Measurements from ENCODE around the gene DNAH7.

DNA sequence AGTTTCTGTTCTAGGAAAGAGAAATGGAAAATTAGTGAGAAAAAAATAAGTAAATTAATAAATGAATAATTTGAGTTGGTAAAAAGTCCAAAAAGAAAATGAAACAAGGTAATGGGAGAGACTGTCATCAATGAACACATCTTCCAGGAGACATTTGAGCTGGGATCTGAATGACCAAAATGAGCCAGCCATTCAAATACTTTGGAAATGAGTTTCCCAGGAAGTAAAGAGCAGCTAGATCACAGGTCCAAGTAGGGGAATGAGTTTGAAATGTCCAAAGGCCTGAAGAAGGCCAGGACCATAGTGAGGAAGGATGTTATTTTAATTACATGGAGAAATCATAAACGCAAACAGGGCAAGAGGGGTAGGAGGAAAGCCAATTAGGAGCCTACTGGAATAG is 6.6 kb upstream of the DNAH7 start:
- TF ChIP-seq, protein P1, sequence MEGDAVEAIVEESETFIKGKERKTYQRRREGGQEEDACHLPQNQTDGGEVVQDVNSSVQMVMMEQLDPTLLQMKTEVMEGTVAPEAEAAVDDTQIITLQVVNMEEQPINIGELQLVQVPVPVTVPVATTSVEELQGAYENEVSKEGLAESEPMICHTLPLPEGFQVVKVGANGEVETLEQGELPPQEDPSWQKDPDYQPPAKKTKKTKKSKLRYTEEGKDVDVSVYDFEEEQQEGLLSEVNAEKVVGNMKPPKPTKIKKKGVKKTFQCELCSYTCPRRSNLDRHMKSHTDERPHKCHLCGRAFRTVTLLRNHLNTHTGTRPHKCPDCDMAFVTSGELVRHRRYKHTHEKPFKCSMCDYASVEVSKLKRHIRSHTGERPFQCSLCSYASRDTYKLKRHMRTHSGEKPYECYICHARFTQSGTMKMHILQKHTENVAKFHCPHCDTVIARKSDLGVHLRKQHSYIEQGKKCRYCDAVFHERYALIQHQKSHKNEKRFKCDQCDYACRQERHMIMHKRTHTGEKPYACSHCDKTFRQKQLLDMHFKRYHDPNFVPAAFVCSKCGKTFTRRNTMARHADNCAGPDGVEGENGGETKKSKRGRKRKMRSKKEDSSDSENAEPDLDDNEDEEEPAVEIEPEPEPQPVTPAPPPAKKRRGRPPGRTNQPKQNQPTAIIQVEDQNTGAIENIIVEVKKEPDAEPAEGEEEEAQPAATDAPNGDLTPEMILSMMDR (optimal IDR thresholded peaks at IDR 0.05 in 1 of 3, IDR thresholded peaks at IDR 0.05 in 1 of 3, conservative IDR thresholded peaks at IDR 0.05 in 1 of 3; ENCODE audit: extremely low read depth in 1 of 3, insufficient read depth in 2 of 3, low read length in 3 of 3), result no peak
- TF ChIP-seq EZH2 (IDR thresholded peaks at IDR 0.05; ENCODE audit: low read length), result no peak
